SU-DHL-6 (cell line): Measurements from ENCODE around the gene ZNF181.

Experiments used
- H2AFZ ChIP-seq: fragments of 200-600 bp; sonication (generic); 2 replicates; pipeline ENCODE4 v1.6.1; 2014; ENCODE audit warnings: low read depth, mild to moderate bottlenecking, moderate library complexity, mixed read lengths, antibody characterized with exemption, low read length; ENCODE audit not compliant: severe bottlenecking
- H3F3A ChIP-seq: fragments of 200-600 bp; shearing (Covaris generic); 2 replicates; pipeline ENCODE4 v1.6.0; 2016; ENCODE audit warnings: antibody characterized with exemption, mild to moderate bottlenecking; ENCODE audit not compliant: insufficient read depth
- H3K27ac ChIP-seq: fragments of 200-600 bp; sonication (generic); 2 replicates; pipeline ENCODE4 v1.5.1; 2016; ENCODE audit warnings: low read depth, mild to moderate bottlenecking, low read length, moderate library complexity, mixed read lengths
- H3K27me3 ChIP-seq: fragments of 200-600 bp; sonication (generic), shearing (Covaris generic); 2 replicates; pipeline ENCODE4 v1.6.0; 2014; ENCODE audit warnings: mild to moderate bottlenecking, low read length
- H3K36me3 ChIP-seq: fragments of 200-600 bp; sonication (generic); 2 replicates; pipeline ENCODE4 v1.6.1; 2014; ENCODE audit warnings: mild to moderate bottlenecking, low read length, mixed read lengths
- H3K4me2 ChIP-seq: fragments of 300-600, 200-600 bp; shearing (Covaris generic), sonication (generic); 2 replicates; pipeline ENCODE4 v1.6.0; 2014; ENCODE audit warnings: low read length, low read depth, mild to moderate bottlenecking; ENCODE audit not compliant: poor library complexity, severe bottlenecking
- H3K4me3 ChIP-seq: fragments of 200-600 bp; sonication (generic); 2 replicates; pipeline ENCODE4 v1.5.1; 2014; ENCODE audit warnings: antibody characterized with exemption, low read length, mild to moderate bottlenecking, mixed read lengths; ENCODE audit not compliant: insufficient read depth, poor library complexity, severe bottlenecking
- H3K79me2 ChIP-seq: fragments of 200-600 bp; sonication (generic); 2 replicates; pipeline ENCODE4 v1.6.1; 2014; ENCODE audit warnings: mild to moderate bottlenecking, low read length, moderate library complexity; ENCODE audit not compliant: insufficient read depth
- H3K9ac ChIP-seq: fragments of 200-600 bp; sonication (generic); 2 replicates; pipeline ENCODE4 v1.7.0; 2014; ENCODE audit warnings: mild to moderate bottlenecking, low read length
- H3K9me2 ChIP-seq: fragments of 200-600 bp; sonication (generic); replicated peaks from 2 replicates; pipeline ENCODE4 v1.6.1; 2014; ENCODE audit warnings: low read length; ENCODE audit not compliant: insufficient read depth
- H3K9me3 ChIP-seq: fragments of 200-600 bp; sonication (generic); 2 replicates; pipeline ENCODE4 v1.6.1; 2014; ENCODE audit warnings: low read length, mixed read lengths; ENCODE audit not compliant: insufficient read depth
- H4K20me1 ChIP-seq: fragments of 200-600 bp; sonication (generic); 2 replicates; pipeline ENCODE4 v1.6.1; 2014; ENCODE audit warnings: low read depth, mild to moderate bottlenecking, antibody characterized with exemption, low read length, moderate library complexity, mixed read lengths
- EZH2phosphoT487 ChIP-seq: fragments of 200-600 bp; sonication (generic), shearing (Covaris generic); conservative IDR thresholded peaks from 2 replicates; pipeline ENCODE4 v1.6.1; 2018; ENCODE audit warnings: mild to moderate bottlenecking, antibody characterized with exemption, low read length, moderate library complexity, mixed read lengths
- TF ChIP-seq, protein P1 (sequence below): fragments of 200-600 bp; sonication (generic); IDR thresholded peaks from one replicate; pipeline ENCODE4 v1.5.1; 2017; ENCODE audit warnings: antibody characterized with exemption, mild to moderate bottlenecking, low read length, moderate library complexity; ENCODE audit not compliant: insufficient read depth, poor library complexity, severe bottlenecking

The ZNF181 gene

DNA sequence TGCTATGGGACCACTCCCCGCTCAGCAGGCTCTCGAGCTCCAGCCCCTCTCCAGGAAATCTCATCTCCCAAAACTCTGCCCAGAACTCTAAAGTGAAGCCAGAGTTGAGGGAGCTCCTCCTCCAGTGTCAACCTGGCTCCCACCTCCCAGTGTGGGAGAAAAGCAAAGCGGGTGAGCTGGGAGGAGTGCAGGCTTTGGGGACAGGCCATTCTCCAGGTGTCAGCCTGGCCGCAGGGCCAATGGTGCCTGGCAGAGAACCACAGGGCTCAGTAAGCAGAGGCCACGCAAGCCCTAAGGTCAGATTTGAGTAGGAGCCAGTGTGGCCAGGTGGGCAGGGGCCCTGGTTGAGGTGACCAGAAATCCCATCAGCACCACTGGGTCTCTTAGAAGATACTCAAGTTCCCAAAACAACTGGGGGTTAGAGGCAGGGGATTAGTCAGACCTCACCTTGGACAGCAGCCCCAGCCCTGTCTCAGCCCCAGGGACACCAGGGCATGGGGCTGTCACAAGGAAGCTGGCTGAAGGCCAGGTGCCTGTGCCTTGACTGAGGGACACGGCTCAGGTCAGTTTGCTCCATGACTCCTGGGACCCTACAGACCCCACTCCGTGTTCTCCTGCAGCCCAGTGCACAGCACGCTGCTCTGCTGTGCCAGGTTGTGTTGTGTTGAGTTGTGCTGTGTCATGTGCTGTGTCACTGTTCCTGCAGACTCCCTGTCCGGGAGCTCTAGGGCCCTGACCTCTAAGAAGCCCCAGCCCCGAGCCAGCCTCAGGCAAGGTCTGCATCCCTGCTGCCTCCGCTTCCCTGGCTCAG lies 2.8 kb upstream of the ZNF181 start:
- H4K20me1 ChIP-seq = no peaks in the 10 kb centered on the region
- H2AFZ ChIP-seq = no peak overlapping the region
- H3K4me3 ChIP-seq = no peak overlapping the region
- no peaks in the 10 kb centered on the region for H3K79me2 ChIP-seq
- no peak overlapping the region for H3K27ac ChIP-seq
- H3K27me3 ChIP-seq = no peaks in the 10 kb centered on the region
- H3K4me2 ChIP-seq = no peak overlapping the region
- TF ChIP-seq EZH2phosphoT487 = no peak
- TF ChIP-seq, protein P1, sequence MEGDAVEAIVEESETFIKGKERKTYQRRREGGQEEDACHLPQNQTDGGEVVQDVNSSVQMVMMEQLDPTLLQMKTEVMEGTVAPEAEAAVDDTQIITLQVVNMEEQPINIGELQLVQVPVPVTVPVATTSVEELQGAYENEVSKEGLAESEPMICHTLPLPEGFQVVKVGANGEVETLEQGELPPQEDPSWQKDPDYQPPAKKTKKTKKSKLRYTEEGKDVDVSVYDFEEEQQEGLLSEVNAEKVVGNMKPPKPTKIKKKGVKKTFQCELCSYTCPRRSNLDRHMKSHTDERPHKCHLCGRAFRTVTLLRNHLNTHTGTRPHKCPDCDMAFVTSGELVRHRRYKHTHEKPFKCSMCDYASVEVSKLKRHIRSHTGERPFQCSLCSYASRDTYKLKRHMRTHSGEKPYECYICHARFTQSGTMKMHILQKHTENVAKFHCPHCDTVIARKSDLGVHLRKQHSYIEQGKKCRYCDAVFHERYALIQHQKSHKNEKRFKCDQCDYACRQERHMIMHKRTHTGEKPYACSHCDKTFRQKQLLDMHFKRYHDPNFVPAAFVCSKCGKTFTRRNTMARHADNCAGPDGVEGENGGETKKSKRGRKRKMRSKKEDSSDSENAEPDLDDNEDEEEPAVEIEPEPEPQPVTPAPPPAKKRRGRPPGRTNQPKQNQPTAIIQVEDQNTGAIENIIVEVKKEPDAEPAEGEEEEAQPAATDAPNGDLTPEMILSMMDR = no peak
- no peaks in the 10 kb centered on the region for H3K36me3 ChIP-seq
- H3K9me2 ChIP-seq = no peaks in the 10 kb centered on the region
- H3F3A ChIP-seq = no peaks in the 10 kb centered on the region
- no peaks in the 10 kb centered on the region for H3K9me3 ChIP-seq
- H3K9ac ChIP-seq = no peak overlapping the region

DNA sequence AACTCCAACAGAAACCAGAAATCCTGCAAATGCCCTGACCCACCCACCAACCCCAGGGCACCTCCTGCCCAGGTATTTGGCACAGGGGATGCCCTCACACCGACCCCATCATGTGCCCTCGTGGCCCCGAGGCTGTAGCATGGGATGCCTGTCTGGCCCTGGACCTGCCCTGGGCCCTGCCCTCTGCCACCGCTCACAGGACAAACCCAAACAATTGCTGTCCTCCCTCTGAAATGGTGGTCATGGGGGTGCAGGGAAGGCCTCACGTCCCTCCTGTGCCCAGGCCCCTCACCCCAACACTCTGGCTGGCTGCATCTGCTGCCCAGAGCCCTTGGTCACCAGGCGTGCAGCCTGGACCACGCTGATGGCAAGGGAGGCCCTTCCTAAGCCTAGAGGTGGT lies 2.1 kb upstream of the ZNF181 start:
- Histone ChIP-seq H3K27ac (no peak overlapping the region), H3K79me2 (no peaks in the 10 kb centered on the region), H3K27me3 (no peaks in the 10 kb centered on the region), H3K4me3 (no peak overlapping the region), H3K9ac (no peak overlapping the region), H3K4me2 (no peak overlapping the region), H2AFZ (no peak overlapping the region), H4K20me1 (no peaks in the 10 kb centered on the region), H3K36me3 (no peaks in the 10 kb centered on the region), H3F3A (no peaks in the 10 kb centered on the region), H3K9me3 (no peaks in the 10 kb centered on the region), H3K9me2 (no peaks in the 10 kb centered on the region)
- no peak for TF ChIP-seq EZH2phosphoT487
- TF ChIP-seq, protein P1 = no peak

DNA sequence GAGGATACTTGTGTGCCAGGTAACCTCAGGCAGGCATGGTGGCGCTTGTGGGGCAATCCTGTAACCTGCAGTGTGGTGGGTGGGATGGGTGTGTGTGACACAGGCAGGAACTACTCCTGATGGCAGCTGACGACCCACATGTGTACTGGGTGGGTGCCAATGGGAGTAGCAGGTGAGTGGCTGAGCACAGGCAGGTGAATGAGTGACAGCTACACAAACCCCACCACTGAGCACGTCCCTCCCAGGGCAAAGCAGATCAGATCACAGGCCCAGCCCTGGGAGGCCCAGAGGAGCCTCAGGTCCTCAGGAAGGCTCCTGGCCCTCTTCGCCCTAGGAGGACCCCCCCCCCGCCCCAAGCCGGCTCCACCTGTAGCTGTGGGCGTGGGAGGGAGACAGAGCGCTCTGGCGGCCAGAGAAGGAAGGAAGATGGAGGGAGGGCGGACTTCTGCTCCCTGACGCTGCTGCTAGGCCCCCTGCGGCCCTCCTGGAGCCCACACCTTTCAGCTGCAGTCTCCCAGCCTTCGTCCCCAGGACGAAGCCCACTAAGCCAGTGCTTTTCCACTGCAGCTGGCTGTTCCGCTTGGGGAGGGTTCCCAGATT lies 1.3 kb upstream of the ZNF181 start:
- no peak overlapping the region for H2AFZ ChIP-seq
- no peaks in the 10 kb centered on the region for H3K36me3 ChIP-seq
- H4K20me1 ChIP-seq = no peaks in the 10 kb centered on the region
- TF ChIP-seq, protein P1 = no peak
- TF ChIP-seq EZH2phosphoT487 = no peak
- H3K9me2 ChIP-seq = no peaks in the 10 kb centered on the region
- H3K4me2 ChIP-seq = peak overlapping the region; percentile 74
- no peaks in the 10 kb centered on the region for H3K9me3 ChIP-seq
- H3K27ac ChIP-seq = no peak overlapping the region
- peak overlapping the region; percentile 83; the same call in 1 of the 2 replicates for H3K9ac ChIP-seq
- no peaks in the 10 kb centered on the region for H3F3A ChIP-seq
- peak overlapping the region; percentile 67 for H3K4me3 ChIP-seq
- H3K79me2 ChIP-seq = no peaks in the 10 kb centered on the region
- no peaks in the 10 kb centered on the region for H3K27me3 ChIP-seq
